ENCODE results near the gene PLA2G4E. TPM values are rescaled to one million over a fixed set of nuclear protein-coding genes. Genes with fewer than 3 reads are reported as not detected.

PLA2G4E gene
- total and polyA plus RNA-seq, 2 experiments from 2014 or later: not detected

DNA sequence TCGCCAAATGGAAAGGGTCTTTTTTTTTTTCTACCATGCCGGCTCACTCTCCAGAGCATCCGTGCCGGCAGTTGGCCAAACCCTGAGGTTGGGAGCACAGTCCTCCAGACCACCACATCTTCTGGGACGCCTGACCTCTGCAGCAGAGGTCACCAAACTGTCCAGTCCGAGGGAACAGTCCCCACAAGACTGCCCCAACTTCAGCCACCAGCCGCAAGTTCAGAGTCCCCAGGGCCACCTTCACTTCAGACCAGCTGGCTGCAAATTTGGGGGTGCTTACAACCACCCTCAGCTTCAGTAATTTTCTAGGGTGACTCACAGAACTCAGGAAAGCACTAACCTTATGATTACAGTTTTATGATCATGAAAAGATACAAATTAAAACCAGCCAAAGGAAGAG lies 44.6 kb upstream of the PLA2G4E start (continued):
- TF ChIP-seq, protein P1, sequence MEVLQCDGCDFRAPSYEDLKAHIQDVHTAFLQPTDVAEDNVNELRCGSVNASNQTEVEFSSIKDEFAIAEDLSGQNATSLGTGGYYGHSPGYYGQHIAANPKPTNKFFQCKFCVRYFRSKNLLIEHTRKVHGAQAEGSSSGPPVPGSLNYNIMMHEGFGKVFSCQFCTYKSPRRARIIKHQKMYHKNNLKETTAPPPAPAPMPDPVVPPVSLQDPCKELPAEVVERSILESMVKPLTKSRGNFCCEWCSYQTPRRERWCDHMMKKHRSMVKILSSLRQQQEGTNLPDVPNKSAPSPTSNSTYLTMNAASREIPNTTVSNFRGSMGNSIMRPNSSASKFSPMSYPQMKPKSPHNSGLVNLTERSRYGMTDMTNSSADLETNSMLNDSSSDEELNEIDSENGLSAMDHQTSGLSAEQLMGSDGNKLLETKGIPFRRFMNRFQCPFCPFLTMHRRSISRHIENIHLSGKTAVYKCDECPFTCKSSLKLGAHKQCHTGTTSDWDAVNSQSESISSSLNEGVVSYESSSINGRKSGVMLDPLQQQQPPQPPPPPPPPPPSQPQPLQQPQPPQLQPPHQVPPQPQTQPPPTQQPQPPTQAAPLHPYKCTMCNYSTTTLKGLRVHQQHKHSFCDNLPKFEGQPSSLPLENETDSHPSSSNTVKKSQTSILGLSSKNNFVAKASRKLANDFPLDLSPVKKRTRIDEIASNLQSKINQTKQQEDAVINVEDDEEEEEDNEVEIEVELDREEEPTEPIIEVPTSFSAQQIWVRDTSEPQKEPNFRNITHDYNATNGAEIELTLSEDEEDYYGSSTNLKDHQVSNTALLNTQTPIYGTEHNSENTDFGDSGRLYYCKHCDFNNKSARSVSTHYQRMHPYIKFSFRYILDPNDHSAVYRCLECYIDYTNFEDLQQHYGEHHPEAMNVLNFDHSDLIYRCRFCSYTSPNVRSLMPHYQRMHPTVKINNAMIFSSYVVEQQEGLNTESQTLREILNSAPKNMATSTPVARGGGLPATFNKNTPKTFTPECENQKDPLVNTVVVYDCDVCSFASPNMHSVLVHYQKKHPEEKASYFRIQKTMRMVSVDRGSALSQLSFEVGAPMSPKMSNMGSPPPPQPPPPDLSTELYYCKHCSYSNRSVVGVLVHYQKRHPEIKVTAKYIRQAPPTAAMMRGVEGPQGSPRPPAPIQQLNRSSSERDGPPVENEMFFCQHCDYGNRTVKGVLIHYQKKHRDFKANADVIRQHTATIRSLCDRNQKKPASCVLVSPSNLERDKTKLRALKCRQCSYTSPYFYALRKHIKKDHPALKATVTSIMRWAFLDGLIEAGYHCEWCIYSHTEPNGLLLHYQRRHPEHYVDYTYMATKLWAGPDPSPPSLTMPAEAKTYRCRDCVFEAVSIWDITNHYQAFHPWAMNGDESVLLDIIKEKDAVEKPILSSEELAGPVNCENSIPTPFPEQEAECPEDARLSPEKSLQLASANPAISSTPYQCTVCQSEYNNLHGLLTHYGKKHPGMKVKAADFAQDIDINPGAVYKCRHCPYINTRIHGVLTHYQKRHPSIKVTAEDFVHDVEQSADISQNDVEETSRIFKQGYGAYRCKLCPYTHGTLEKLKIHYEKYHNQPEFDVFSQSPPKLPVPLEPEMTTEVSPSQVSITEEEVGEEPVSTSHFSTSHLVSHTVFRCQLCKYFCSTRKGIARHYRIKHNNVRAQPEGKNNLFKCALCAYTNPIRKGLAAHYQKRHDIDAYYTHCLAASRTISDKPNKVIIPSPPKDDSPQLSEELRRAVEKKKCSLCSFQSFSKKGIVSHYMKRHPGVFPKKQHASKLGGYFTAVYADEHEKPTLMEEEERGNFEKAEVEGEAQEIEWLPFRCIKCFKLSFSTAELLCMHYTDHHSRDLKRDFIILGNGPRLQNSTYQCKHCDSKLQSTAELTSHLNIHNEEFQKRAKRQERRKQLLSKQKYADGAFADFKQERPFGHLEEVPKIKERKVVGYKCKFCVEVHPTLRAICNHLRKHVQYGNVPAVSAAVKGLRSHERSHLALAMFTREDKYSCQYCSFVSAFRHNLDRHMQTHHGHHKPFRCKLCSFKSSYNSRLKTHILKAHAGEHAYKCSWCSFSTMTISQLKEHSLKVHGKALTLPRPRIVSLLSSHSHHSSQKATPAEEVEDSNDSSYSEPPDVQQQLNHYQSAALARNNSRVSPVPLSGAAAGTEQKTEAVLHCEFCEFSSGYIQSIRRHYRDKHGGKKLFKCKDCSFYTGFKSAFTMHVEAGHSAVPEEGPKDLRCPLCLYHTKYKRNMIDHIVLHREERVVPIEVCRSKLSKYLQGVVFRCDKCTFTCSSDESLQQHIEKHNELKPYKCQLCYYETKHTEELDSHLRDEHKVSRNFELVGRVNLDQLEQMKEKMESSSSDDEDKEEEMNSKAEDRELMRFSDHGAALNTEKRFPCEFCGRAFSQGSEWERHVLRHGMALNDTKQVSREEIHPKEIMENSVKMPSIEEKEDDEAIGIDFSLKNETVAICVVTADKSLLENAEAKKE (CRISPR knock-in tag; IDR thresholded peaks at IDR 0.05): no peak

DNA sequence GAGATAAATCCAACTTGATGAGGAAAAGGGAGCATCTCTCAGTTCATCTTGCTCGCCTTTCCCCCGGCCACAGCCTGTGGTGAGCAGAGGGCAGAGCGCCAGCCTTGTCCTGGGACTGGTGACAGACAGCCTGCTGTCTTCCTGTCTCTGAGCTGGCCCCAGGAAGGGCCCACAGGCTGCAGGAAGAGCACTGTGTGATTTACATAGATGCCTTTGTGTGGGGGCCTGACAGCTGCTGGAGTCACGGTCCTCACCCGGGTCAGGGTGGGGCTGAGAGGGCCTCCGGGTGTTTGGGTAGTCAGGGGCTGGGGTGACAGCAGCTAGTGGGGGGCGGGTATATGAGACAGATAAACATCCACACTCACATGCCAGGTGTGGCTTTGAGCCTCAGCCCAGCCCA lies 44.2 kb upstream of the PLA2G4E start:
- peaks cover 6% of the 10 kb centered on the region for H3K4me1 Mint-ChIP-seq
- no peaks in the 10 kb centered on the region for H3K27me3 ChIP-seq (ENCODE audit: insufficient read depth)
- no peaks in the 10 kb centered on the region for H3F3A ChIP-seq (replicated peaks; ENCODE audit: low read depth)
- no peak for ATAC-seq
- H3K4me3 Mint-ChIP-seq: no peak overlapping the region
- no peak overlapping the region for H3K4me3 ChIP-seq
- H4K20me1 ChIP-seq (replicated peaks; ENCODE audit: insufficient read depth): no peaks in the 10 kb centered on the region
- peaks cover 3% of the 10 kb centered on the region for H3K27me3 Mint-ChIP-seq (ENCODE audit: insufficient read depth, low read depth, poor library complexity)
- H3K9me3 Mint-ChIP-seq: no peaks in the 10 kb centered on the region
- H3K27ac Mint-ChIP-seq: no peak overlapping the region
- no peak for DNase-seq (ENCODE audit: low spot score)
- H3K27ac ChIP-seq (ENCODE audit: low read depth): no peak overlapping the region
- H3K4me1 ChIP-seq (ENCODE audit: insufficient read depth): no peaks in the 10 kb centered on the region
- H2AFZ ChIP-seq: no peak overlapping the region
- no peaks in the 10 kb centered on the region for H3K36me3 ChIP-seq (ENCODE audit: insufficient read depth)
- H3K79me2 ChIP-seq (replicated peaks; ENCODE audit: insufficient read depth): no peaks in the 10 kb centered on the region
- no peak overlapping the region for H3K4me2 ChIP-seq
- no peaks in the 10 kb centered on the region for H3K9me2 ChIP-seq (ENCODE audit: insufficient read depth)
- H3K36me3 Mint-ChIP-seq (ENCODE audit: low read depth): no peaks in the 10 kb centered on the region
- TF ChIP-seq EZH2phosphoT487 (IDR thresholded peaks at IDR 0.05; ENCODE audit: unreplicated experiment): no peak
- TF ChIP-seq STAT1 (IDR thresholded peaks at IDR 0.05; ENCODE audit: unreplicated experiment): no peak
- TF ChIP-seq, protein P2, sequence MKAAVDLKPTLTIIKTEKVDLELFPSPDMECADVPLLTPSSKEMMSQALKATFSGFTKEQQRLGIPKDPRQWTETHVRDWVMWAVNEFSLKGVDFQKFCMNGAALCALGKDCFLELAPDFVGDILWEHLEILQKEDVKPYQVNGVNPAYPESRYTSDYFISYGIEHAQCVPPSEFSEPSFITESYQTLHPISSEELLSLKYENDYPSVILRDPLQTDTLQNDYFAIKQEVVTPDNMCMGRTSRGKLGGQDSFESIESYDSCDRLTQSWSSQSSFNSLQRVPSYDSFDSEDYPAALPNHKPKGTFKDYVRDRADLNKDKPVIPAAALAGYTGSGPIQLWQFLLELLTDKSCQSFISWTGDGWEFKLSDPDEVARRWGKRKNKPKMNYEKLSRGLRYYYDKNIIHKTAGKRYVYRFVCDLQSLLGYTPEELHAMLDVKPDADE (IDR thresholded peaks at IDR 0.05): no peak
- no peak for TF ChIP-seq NANOG (IDR thresholded peaks at IDR 0.05; ENCODE audit: borderline replicate concordance)
- TF ChIP-seq JUNB (IDR thresholded peaks at IDR 0.05; ENCODE audit: unreplicated experiment): no peak
- TF ChIP-seq, protein P1 (CRISPR knock-in tag; IDR thresholded peaks at IDR 0.05): no peak
- TF ChIP-seq ZNF331 (CRISPR knock-in tag; IDR thresholded peaks at IDR 0.05; ENCODE audit: low read depth): no peak
